HG03095 (cell line): Measurements from ENCODE around the gene UHRF1.
"Not testable (repeated sequence)": the region's sequence is repeated elsewhere in the genome, so short reads cannot be mapped to it uniquely, and the experiment has no call there.

Experiments used
- ATAC-seq: cut with Tn5 transposase; IDR thresholded peaks from one replicate; pipeline ENCODE4 v1.9.1; 2021; ENCODE audit warnings: moderate library complexity; ENCODE audit not compliant: unreplicated experiment

The UHRF1 gene

DNA sequence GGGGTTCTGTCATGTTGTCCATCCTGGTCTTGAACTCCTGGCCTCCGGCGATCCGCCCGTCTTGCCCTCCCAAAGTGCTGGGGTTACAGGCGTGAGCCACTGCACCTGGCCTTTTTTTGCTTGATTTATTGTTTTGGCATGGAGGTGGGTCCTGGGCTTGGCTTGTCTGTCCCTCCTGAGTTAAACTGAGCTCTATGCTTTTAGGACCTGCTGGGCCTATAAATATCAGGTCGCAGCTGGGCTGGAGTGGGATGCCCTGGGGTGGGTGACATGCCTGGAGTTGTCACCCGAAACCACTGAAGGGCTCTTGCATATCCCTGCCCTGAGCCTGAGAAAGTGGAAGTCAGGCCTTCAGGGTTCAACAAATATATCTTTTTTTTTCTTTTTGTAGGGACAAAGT lies 12.2 kb upstream of the UHRF1 start:
- no peak for ATAC-seq

GRCh38 chr19:4900879-4901278 lies 8.4 kb upstream of the UHRF1 start:
- ATAC-seq = not testable (repeated sequence)

GRCh38 chr19:4902796-4903195 lies 6.5 kb upstream of the UHRF1 start, which contains the start of gene ARRDC5:
Gene ARRDC5, minus strand, starts transcription at chr19:4902896. Its CDS starts 71 bp downstream, at chr19:4902825.
- no peak for ATAC-seq

DNA sequence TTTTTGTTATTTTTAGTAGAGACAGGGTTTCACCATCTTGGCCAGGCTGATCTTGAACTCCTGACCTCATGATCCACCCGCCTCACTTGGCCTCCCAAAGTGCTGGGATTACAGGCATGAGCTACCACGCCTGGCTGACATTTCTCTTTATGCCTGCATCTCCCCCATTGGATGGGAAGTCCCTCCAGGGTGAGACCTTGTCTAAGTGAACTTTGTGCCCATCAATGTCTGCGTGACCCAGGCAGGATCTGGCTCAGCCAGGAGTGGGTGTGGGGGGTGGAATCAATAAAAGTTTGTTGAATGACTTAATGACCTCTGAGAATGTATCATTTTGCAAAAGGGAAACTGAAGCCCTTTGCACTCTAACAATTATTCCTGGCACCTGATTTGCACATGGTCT lies 4.8 kb upstream of the UHRF1 start:
- no peak for ATAC-seq

DNA sequence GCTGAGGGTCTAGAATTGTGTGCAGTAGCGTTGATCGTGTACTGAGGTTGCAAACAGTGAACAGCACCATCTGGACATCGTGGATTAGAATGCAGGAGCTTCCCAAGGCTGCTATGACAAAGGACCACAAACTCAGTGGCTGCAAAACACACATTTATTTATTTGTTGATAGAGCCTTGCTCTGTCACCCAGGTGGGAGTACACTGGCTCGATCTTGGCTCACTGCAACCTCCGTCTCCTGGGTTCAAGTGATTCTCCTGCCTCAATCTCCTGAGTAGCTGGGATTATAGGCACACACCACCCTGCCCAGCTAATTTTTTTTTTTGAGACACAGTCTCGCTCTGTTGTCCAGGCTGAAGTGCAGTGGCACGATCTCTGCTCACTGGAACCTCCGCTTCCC lies 2.3 kb upstream of the UHRF1 start:
- no peak for ATAC-seq

GRCh38 chr19:4908360-4908759 lies 941 bp upstream of the UHRF1 start:
- no peak for ATAC-seq

GRCh38 chr19:4908781-4909155 lies 533 bp upstream of the UHRF1 start:
- no peak for ATAC-seq

- peak; percentile 54 for ATAC-seq
Measured at GRCh38 chr19:4909897-4910593, 744 bp downstream of the UHRF1 start.

GRCh38 chr19:4910594-4911281 lies 1.4 kb downstream of the UHRF1 start:
- no peak for ATAC-seq

- no peak for ATAC-seq
Measured at GRCh38 chr19:4911314-4911713, 2.0 kb downstream of the UHRF1 start.

GRCh38 chr19:4911786-4912672 lies 2.7 kb downstream of the UHRF1 start:
- peak; percentile 41 for ATAC-seq

DNA sequence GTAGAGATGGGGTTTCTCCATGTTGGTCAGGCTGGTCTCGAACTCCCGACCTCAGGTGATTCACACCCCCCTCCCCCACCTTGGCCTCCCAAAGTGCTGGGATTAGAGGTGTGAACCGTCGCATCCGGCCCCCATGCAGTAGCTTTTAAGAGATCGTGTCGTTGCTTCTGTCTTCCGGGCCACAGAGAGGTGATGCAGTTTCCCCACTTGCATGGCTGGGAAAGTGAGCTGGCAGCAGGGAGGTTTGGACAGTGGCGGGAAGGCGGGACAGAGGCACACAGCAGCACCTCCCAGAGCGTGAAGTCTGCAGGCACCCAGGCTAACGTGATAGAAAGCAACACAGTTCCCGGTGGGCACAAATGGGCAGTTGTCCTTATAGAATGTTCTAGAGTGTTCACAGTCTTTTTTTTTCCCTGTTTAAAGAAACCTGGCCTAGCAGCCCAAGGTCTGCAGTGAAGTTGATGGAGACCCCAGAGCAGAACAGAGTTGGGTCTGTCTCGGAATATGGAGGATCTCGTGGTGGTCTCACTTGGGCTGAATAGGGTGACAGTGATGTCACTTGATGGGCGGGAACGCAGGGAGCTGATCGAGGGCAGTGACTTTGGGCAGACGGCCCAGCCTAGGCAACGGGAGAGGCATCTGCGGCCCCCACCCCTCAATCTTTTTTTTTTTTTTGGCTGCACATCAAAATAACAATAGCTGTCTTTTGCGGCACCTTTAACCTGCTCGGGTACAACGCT lies 4.9 kb downstream of the UHRF1 start:
- ATAC-seq = no peak

DNA sequence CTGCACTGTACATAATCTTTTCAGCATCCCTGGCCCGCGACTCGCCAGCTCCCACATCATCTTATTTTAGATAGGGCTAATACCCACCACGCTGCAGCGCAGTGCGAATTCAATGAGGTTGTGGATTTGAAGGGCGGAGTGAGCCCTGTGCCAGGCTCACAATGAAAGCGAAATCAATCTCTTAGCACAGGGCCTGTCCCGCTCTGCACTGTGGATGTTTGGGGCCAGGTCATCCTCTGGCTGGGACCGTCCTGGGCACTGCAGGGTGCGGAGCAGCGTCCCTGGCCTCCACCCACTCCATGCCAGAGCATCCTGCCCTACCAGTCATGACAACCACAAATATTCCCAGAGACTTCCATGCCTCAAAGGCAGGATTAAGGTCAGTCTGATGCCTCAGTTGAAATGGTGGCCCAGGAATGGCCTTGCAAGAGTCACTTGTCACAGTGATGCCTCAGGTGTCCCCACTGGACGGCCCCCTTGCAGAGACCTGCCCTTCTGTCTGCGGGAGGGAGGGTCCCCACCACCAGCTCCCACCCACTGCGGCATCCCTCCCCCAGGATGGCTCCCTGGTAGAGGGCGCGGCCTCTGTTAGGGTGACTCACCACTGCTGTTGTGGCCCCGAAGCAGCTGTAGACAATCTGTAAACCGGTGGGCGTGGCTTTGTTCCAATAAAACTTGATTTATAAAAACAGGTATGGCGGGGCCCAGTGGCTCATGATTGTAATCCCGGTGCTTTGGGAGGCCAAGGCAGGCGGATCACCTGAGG lies 5.6 kb downstream of the UHRF1 start:
- ATAC-seq = no peak

GRCh38 chr19:4916292-4917082 lies 7.2 kb downstream of the UHRF1 start:
- ATAC-seq = no peak

GRCh38 chr19:4922530-4923275 lies 13.4 kb downstream of the UHRF1 start:
- ATAC-seq = no peak

GRCh38 chr19:4923276-4923747 lies 14.0 kb downstream of the UHRF1 start:
- no peak for ATAC-seq

DNA sequence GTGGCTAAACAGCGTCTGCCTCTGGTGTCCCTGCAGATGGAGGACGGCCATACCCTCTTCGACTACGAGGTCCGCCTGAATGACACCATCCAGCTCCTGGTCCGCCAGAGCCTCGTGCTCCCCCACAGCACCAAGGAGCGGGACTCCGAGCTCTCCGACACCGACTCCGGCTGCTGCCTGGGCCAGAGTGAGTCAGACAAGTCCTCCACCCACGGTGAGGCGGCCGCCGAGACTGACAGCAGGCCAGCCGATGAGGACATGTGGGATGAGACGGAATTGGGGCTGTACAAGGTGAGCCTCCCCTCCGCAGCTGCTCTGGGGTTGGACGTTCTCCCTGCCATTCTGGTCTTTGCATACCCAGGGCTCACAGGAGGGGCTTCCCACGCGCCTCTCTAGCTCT lies 19.9 kb downstream of the UHRF1 start:
- no peak for ATAC-seq

- no peak for ATAC-seq
Measured at GRCh38 chr19:4930664-4931063, 21.4 kb downstream of the UHRF1 start.

GRCh38 chr19:4932711-4933110 lies 23.4 kb downstream of the UHRF1 start:
- no peak for ATAC-seq
